Activated T-cell treated with anti-CD3 and anti-CD28 coated beads, Interleukin-2, amount 50 U/mL, for 4 hours (primary cell): ENCODE results near the gene NLGN1. TPM values are rescaled to one million over a fixed set of nuclear protein-coding genes. Genes with fewer than 3 reads are reported as not detected.

Experiments used
- ATAC-seq, 2 donors: fragments of 200-7000 bp; cut with Tn5 transposase; one replicate each; pipeline ENCODE4 v1.10.0; 2021
- DNase-seq: peaks from one replicate; pipeline ENCODE4 v3.0.0-alpha.2; 2020
- H3K27me3 Mint-ChIP-seq: one replicate; pipeline ENCODE4 v1.8.0; 2021; ENCODE audit warnings: low read depth, mixed read lengths
- H3K36me3 Mint-ChIP-seq: one replicate; pipeline ENCODE4 v1.8.0; 2022; ENCODE audit warnings: mixed read lengths; ENCODE audit not compliant: insufficient read depth
- H3K4me1 Mint-ChIP-seq: one replicate; pipeline ENCODE4 v1.8.0; 2021; ENCODE audit warnings: low read depth, mixed read lengths
- H3K4me3 Mint-ChIP-seq: one replicate; pipeline ENCODE4 v1.8.0; 2021; ENCODE audit warnings: mild to moderate bottlenecking, moderate library complexity, mixed read lengths
- H3K9me3 Mint-ChIP-seq: one replicate; pipeline ENCODE4 v1.8.0; 2021; ENCODE audit warnings: mixed read lengths
- total RNA-seq, 3 donors: library from RNA; stranded (reverse); gene quantifications; one replicate each; pipeline ENCODE4 v1.2.1, GENCODE V29; 2021

NLGN1 gene
- total RNA-seq, 3 donors from 2014 or later, result not detected

GRCh38 chr3:173744895-173745294, 347.4 kb downstream of the NLGN1 start:
- peaks cover 8% of the 10 kb centered on the region for H3K9me3 Mint-ChIP-seq
- H3K4me1 Mint-ChIP-seq, result no peaks in the 10 kb centered on the region
- ATAC-seq, result no peak
- no peaks in the 10 kb centered on the region for H3K27me3 Mint-ChIP-seq
- DNase-seq, result no peak
- H3K4me3 Mint-ChIP-seq, result no peak overlapping the region
- H3K36me3 Mint-ChIP-seq, result no peaks in the 10 kb centered on the region

- Mint-ChIP-seq H3K27me3 (no peaks in the 10 kb centered on the region), H3K4me1 (no peaks in the 10 kb centered on the region)
Measured at GRCh38 chr3:173745952-173746682, 348.6 kb downstream of the NLGN1 start.

GRCh38 chr3:173747427-173747826, 349.9 kb downstream of the NLGN1 start:
- H3K4me1 Mint-ChIP-seq, result no peaks in the 10 kb centered on the region
- no peaks in the 10 kb centered on the region for H3K27me3 Mint-ChIP-seq
- no peak for ATAC-seq
- H3K9me3 Mint-ChIP-seq, result peaks cover 3% of the 10 kb centered on the region
- no peak overlapping the region for H3K4me3 Mint-ChIP-seq
- DNase-seq, result no peak
- H3K36me3 Mint-ChIP-seq, result no peaks in the 10 kb centered on the region

More at GRCh38 chr3:173745952-173746682, 348.6 kb downstream of the NLGN1 start:
- DNase-seq, result no peak
- no peak for ATAC-seq
- Mint-ChIP-seq H3K9me3 (peaks cover 3% of the 10 kb centered on the region), H3K36me3 (no peaks in the 10 kb centered on the region), H3K4me3 (no peak overlapping the region)

DNA sequence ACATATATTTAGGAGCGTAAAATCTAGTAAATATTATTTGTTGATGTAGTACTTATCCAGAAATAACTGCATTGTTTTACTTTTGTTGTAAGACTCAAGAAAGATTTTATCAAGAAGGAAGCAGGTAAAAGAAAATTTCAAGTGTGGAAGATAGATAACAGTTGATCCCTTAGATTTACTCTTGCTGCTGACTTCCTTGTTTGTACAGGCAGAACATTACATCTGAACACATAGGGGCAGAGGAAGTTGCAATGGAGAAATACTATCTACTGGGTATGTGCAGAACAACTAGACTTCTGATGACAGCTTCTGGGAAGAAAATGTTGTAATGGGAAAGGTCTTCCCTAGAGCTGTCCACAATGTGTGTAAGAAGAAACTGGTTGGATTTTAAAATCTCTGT, 350.6 kb downstream of the NLGN1 start:
- no peaks in the 10 kb centered on the region for H3K27me3 Mint-ChIP-seq
- peaks cover 3% of the 10 kb centered on the region for H3K9me3 Mint-ChIP-seq
- H3K36me3 Mint-ChIP-seq, result no peaks in the 10 kb centered on the region
- H3K4me1 Mint-ChIP-seq, result no peaks in the 10 kb centered on the region
- ATAC-seq (no peak), DNase-seq (no peak)
- no peak overlapping the region for H3K4me3 Mint-ChIP-seq

DNA sequence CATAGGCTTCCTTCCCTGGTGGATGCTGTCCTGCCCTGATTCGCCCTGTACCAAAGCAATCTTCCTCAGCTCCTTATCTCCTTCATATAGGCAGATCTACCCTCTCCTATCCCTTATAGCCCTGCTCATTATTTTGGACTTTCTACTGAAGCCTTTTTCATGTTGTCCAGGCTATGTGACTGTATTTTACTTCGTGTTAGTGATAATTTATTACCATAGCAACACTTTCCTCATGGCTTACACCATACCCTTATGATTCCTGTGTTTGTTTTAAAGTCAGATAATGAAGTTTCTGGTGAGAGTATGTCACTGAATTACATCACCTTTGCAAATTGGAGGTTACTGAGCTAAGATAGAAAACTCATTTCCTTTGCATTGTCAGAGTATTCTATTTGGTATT, 352.6 kb downstream of the NLGN1 start:
- ATAC-seq, result no peak
- H3K4me1 Mint-ChIP-seq, result no peaks in the 10 kb centered on the region
- H3K27me3 Mint-ChIP-seq, result no peaks in the 10 kb centered on the region
- no peaks in the 10 kb centered on the region for H3K36me3 Mint-ChIP-seq
- no peak for DNase-seq
- H3K9me3 Mint-ChIP-seq, result no peaks in the 10 kb centered on the region
- H3K4me3 Mint-ChIP-seq, result no peak overlapping the region

- Mint-ChIP-seq H3K4me1 (no peaks in the 10 kb centered on the region), H3K9me3 (no peaks in the 10 kb centered on the region), H3K27me3 (no peaks in the 10 kb centered on the region), H3K4me3 (no peak overlapping the region), H3K36me3 (no peaks in the 10 kb centered on the region)
- no peak for ATAC-seq
- DNase-seq, result no peak
Measured at GRCh38 chr3:173750591-173750990, 353.0 kb downstream of the NLGN1 start.

DNA sequence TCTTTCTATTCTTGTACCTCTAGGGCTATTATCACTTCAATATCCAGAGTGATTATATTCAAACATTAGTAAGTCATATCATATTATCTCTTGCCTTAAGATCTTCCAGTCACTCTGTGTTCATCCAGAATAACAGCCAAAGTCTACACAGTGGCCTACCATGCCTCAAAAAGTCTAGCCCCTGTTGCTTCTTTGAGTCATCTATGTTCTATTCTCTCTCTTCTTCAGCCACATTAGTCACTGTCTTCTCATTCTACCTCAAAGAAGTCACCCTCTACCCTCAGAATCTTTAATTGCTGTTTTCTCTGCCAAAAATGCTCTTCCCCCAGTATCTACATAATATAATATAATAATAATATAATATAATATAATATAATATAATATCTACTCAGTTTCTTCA, 356.0 kb downstream of the NLGN1 start:
- no peaks in the 10 kb centered on the region for H3K27me3 Mint-ChIP-seq
- H3K4me3 Mint-ChIP-seq, result no peak overlapping the region
- no peaks in the 10 kb centered on the region for H3K9me3 Mint-ChIP-seq
- no peaks in the 10 kb centered on the region for H3K4me1 Mint-ChIP-seq
- no peaks in the 10 kb centered on the region for H3K36me3 Mint-ChIP-seq
- DNase-seq, result no peak
- no peak for ATAC-seq

- Mint-ChIP-seq H3K4me3 (no peak overlapping the region), H3K4me1 (no peaks in the 10 kb centered on the region), H3K36me3 (no peaks in the 10 kb centered on the region), H3K27me3 (no peaks in the 10 kb centered on the region), H3K9me3 (no peaks in the 10 kb centered on the region)
- ATAC-seq, result no peak
- DNase-seq, result no peak
Measured at GRCh38 chr3:173755161-173755560, 357.6 kb downstream of the NLGN1 start.

GRCh38 chr3:173761161-173761560, 363.6 kb downstream of the NLGN1 start:
- no peaks in the 10 kb centered on the region for H3K9me3 Mint-ChIP-seq
- no peaks in the 10 kb centered on the region for H3K36me3 Mint-ChIP-seq
- ATAC-seq (no peak), DNase-seq (no peak)
- H3K4me3 Mint-ChIP-seq, result no peak overlapping the region
- H3K27me3 Mint-ChIP-seq, result no peaks in the 10 kb centered on the region
- no peaks in the 10 kb centered on the region for H3K4me1 Mint-ChIP-seq

DNA sequence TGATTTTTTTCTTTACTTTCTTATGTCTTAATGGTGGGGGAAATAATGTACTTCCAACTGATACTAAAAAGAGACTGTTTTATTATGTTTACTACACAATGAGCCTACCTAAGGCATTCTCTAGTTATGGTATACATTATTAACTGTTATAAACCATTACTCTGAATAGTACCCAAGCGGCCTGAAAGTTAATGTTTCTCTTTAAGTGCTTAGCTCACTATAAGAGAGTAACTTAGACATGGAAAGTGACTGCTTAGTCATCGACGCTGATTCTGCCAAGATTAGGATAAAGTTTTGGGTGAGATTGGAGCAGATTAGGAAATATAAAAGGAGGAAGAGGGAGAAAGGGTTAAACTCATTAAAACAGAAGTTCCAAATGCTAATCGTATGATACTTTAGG, 365.0 kb downstream of the NLGN1 start:
- Mint-ChIP-seq H3K27me3 (no peaks in the 10 kb centered on the region), H3K4me1 (no peaks in the 10 kb centered on the region), H3K4me3 (no peak overlapping the region), H3K9me3 (no peaks in the 10 kb centered on the region), H3K36me3 (no peaks in the 10 kb centered on the region)
- no peak for ATAC-seq
- no peak for DNase-seq

- ATAC-seq, result no peak
- DNase-seq, result no peak
- Mint-ChIP-seq H3K9me3 (peaks cover 7% of the 10 kb centered on the region), H3K36me3 (no peaks in the 10 kb centered on the region), H3K27me3 (no peaks in the 10 kb centered on the region), H3K4me3 (no peak overlapping the region), H3K4me1 (no peaks in the 10 kb centered on the region)
Measured at GRCh38 chr3:173770011-173770410, 372.5 kb downstream of the NLGN1 start.

DNA sequence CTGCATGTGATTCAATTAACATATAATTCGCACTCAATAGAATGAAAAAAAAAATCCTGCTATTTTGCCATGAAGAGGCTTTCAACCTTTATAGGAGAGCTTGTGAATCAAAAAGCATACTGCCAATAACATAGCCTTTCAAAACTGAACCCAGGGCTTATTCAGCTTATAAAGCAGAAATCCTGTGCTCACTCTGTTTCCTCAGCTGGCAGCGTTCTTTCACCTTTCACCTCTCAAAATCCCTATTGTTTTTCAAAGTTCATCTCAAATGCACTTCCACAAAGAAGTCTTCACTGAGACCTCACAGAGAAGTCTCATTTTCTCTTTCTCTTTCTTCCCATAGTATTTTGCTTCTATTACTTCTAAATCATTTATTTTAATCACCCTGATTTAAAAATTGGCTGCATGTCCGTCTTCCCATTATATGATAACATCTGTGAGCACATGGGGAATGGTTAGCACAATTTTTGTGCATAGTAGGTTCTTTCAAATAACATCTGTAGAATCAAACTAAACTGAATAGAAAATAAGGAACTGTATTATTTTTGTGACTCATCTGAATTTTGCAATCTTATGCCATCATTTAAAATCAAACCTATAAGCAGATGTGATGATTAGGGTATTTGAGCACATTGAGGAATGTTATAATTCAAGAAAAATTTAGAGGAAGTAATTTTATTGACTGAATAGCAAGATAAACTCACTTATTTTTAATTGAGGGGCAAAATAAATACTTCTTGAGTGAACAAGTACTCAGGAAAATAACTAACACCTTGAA, 373.4 kb downstream of the NLGN1 start:
- ATAC-seq (no peak), DNase-seq (no peak)
- Mint-ChIP-seq H3K4me3 (no peak overlapping the region), H3K9me3 (peaks cover 7% of the 10 kb centered on the region), H3K27me3 (no peaks in the 10 kb centered on the region), H3K4me1 (no peaks in the 10 kb centered on the region), H3K36me3 (no peaks in the 10 kb centered on the region)

- Mint-ChIP-seq H3K27me3 (no peaks in the 10 kb centered on the region), H3K9me3 (peaks cover 7% of the 10 kb centered on the region), H3K4me1 (no peaks in the 10 kb centered on the region), H3K36me3 (no peaks in the 10 kb centered on the region), H3K4me3 (no peak overlapping the region)
- ATAC-seq (no peak), DNase-seq (no peak)
Measured at GRCh38 chr3:173773800-173774199, 376.3 kb downstream of the NLGN1 start.

- DNase-seq, result no peak
- H3K9me3 Mint-ChIP-seq, result peaks cover 7% of the 10 kb centered on the region
- no peaks in the 10 kb centered on the region for H3K36me3 Mint-ChIP-seq
- H3K4me1 Mint-ChIP-seq, result no peaks in the 10 kb centered on the region
- ATAC-seq, result no peak
- no peaks in the 10 kb centered on the region for H3K27me3 Mint-ChIP-seq
- no peak overlapping the region for H3K4me3 Mint-ChIP-seq
Measured at GRCh38 chr3:173774294-173774693, 376.8 kb downstream of the NLGN1 start.

GRCh38 chr3:173778251-173778650, 380.7 kb downstream of the NLGN1 start:
- ATAC-seq, result no peak
- DNase-seq, result no peak

More at GRCh38 chr3:173778251-173778650, 380.7 kb downstream of the NLGN1 start:
- Mint-ChIP-seq H3K27me3 (no peaks in the 10 kb centered on the region), H3K36me3 (no peaks in the 10 kb centered on the region), H3K4me3 (no peak overlapping the region), H3K4me1 (no peaks in the 10 kb centered on the region), H3K9me3 (peaks cover 4% of the 10 kb centered on the region)
